ENCODE measurements around the gene FDXR. TPM values are rescaled to one million over a fixed set of nuclear protein-coding genes. Genes with fewer than 3 reads are reported as not detected.

FDXR gene
- total and polyA plus RNA-seq, 2 donors (not counting 3 experiments of a cell fraction or from before 2014, with no cell fraction given) = 19.7 to 33.4 TPM

GRCh38 chr17:74846621-74847020 lies 26.2 kb downstream of the FDXR start:
- Histone ChIP-seq H4K20me1 (replicated peaks; ENCODE audit: control insufficient read depth, extremely low read depth, insufficient read depth, low read length) (no peaks in the 10 kb centered on the region), H3K4me2 (ENCODE audit: insufficient read depth, low read length) (no peak overlapping the region), H3K9me1 (replicated peaks; ENCODE audit: control insufficient read depth, extremely low read depth, insufficient read depth, low read length) (no peaks in the 10 kb centered on the region), H3K36me3 (ENCODE audit: control insufficient read depth in 2 of 2, extremely low read depth in 1 of 2, insufficient read depth in 2 of 2, low read length in 2 of 2) (no peaks in the 10 kb centered on the region), H3K27ac (ENCODE audit: insufficient read depth, low read depth, low read length) (no peak overlapping the region), H3K27me3 (ENCODE audit: control insufficient read depth in 2 of 2, insufficient read depth in 2 of 2, low read length in 2 of 2) (peaks cover 3 to 6% of the 10 kb centered on the region in 2 experiments), H2AFZ (ENCODE audit: low read depth, low read length) (no peak overlapping the region), H3K4me1 (ENCODE audit: control insufficient read depth, extremely low read depth, insufficient read depth, low read length) (no peaks in the 10 kb centered on the region), H3K4me3 (replicated peaks in 1 of 3; ENCODE audit: insufficient read depth in 1 of 3, low read depth in 1 of 3, low read length in 3 of 3) (no peak overlapping the region), H3K9me3 (replicated peaks; ENCODE audit: control insufficient read depth, insufficient read depth, low read length) (no peaks in the 10 kb centered on the region), H3K9ac (replicated peaks; ENCODE audit: extremely low read depth, insufficient read depth, low read length) (no peak overlapping the region), H3K79me2 (ENCODE audit: control insufficient read depth, insufficient read depth, low read length) (no peaks in the 10 kb centered on the region)
- FAIRE-seq = no peak
- intact Hi-C loops (cut with micrococcal nuclease) (no loop called here), dilution Hi-C loops (cut with MboI; ENCODE audit: extremely low pct_ligation_motif_present, low sequenced_read_pairs) (no loop called here)
- CTCF ChIA-PET = interaction anchor here (1.7 to 11.7 kb wide), 2 partner anchors 14 to 56 kb away, joined by 7 to 227 read pairs; partner anchors contain the start of gene GRIN2C
- POLR2A ChIA-PET = no interaction called here
- DNase-seq (ENCODE audit: low read depth, low spot score) = no peak
- no peak for TF ChIP-seq EZH2 (IDR thresholded peaks at IDR 0.05; ENCODE audit: borderline replicate concordance, low read depth, low read length, severe bottlenecking)
- TF ChIP-seq GATA2 (IDR thresholded peaks at IDR 0.05; ENCODE audit: insufficient read depth, insufficient read length, low read depth, low read length) = no peak
- TF ChIP-seq JUN (IDR thresholded peaks at IDR 0.05; ENCODE audit: borderline replicate concordance, insufficient read depth, insufficient read length, low read depth) = no peak
- TF ChIP-seq CTCF (IDR thresholded peaks at IDR 0.05; ENCODE audit: extremely low read depth in 1 of 2, insufficient read depth in 1 of 2, low read depth in 1 of 2, low read length in 2 of 2) = no peak
- no peak for TF ChIP-seq MYC (IDR thresholded peaks at IDR 0.05; ENCODE audit: low read depth, low read length)
- no peak for TF ChIP-seq POLR2A (IDR thresholded peaks at IDR 0.05; ENCODE audit: low read depth, low read length)
- no peak for TF ChIP-seq FOS (IDR thresholded peaks at IDR 0.05; ENCODE audit: borderline replicate concordance, insufficient read depth, low read length)
- TF ChIP-seq POLR2AphosphoS5 (IDR thresholded peaks at IDR 0.05; ENCODE audit: insufficient read depth, low read depth, low read length) = no peak
- no peak for TF ChIP-seq MAX (IDR thresholded peaks at IDR 0.05; ENCODE audit: insufficient read depth, insufficient read length)
- BruUV-seq (replicated peaks) = no TSS peak

All from endothelial cell of umbilical vein (primary cell).